Transverse colon (tissue), 4 donors: Measurements from ENCODE around the gene NCOA5.

Experiments used
- CTCF ChIP-seq, 5 experiments: fragments of 200-600 bp in 3 of 5; fragments of 450-650 bp in 2 of 5; sonication (generic) in 3 of 5; IDR thresholded peaks; 1 replicate in 2 of 5; 2 replicates in 3 of 5; pipeline ENCODE4 v1.5.1; 2016 to 2017; ENCODE audit warnings: antibody characterized with exemption in 5 of 5, inconsistent platforms in 3 of 5, mild to moderate bottlenecking in 2 of 5, moderate library complexity in 1 of 5
- EP300 ChIP-seq: sonication (generic); formaldehyde crosslinking; IDR thresholded peaks from one replicate; pipeline ENCODE4 v1.6.1; 2017; ENCODE audit warnings: antibody characterized with exemption, low read depth
- POLR2AphosphoS5 ChIP-seq, 3 donors: sonication (generic); formaldehyde crosslinking; IDR thresholded peaks; one replicate each; pipeline ENCODE4 v1.6.1; 2016; ENCODE audit warnings: antibody characterized with exemption in 3 of 3

GRCh38 chr20:46089417-46090388 is at the start of gene NCOA5:
- TF ChIP-seq CTCF (IDR thresholded peaks at IDR 0.05) = peak in 1 of 5 experiments; percentile 31
- TF ChIP-seq POLR2AphosphoS5 (IDR thresholded peaks at IDR 0.05) = peak; percentile 80 to 97 (median 96)
- TF ChIP-seq EP300 = no peak
